Measurements from ENCODE around the gene TIGD1.
"Not testable (repeated sequence)": the region's sequence is repeated elsewhere in the genome, so short reads cannot be mapped to it uniquely, and the experiment has no call there.

TIGD1 gene

GRCh38 chr2:232577841-232578240 lies 27.5 kb upstream of the TIGD1 start:
- Mint-ChIP-seq H3K9me3 (no peaks in the 10 kb centered on the region), H3K36me3 (peaks cover 39% of the 10 kb centered on the region)

GRCh38 chr2:232576995-232577394 lies 26.6 kb upstream of the TIGD1 start:
- no peaks in the 10 kb centered on the region for H3K27me3 Mint-ChIP-seq
- H3K4me3 Mint-ChIP-seq = no peak overlapping the region
- peaks cover 33% of the 10 kb centered on the region for H3K36me3 Mint-ChIP-seq
- H3K4me1 Mint-ChIP-seq = peaks cover 20% of the 10 kb centered on the region
- CTCF ChIA-PET = no interaction called here
- no peak overlapping the region for H3K27ac Mint-ChIP-seq
- no peak for DNase-seq
- H3K9me3 Mint-ChIP-seq = no peaks in the 10 kb centered on the region

More at GRCh38 chr2:232577841-232578240, 27.5 kb upstream of the TIGD1 start:
- DNase-seq = no peak
- peaks cover 20% of the 10 kb centered on the region for H3K4me1 Mint-ChIP-seq
- CTCF ChIA-PET = no interaction called here
- no peaks in the 10 kb centered on the region for H3K27me3 Mint-ChIP-seq
- no peak overlapping the region for H3K4me3 Mint-ChIP-seq
- H3K27ac Mint-ChIP-seq = no peak overlapping the region

GRCh38 chr2:232575404-232575746 lies 25.0 kb upstream of the TIGD1 start:
- Mint-ChIP-seq H3K4me3 (no peak overlapping the region), H3K27ac (no peak overlapping the region), H3K9me3 (no peaks in the 10 kb centered on the region), H3K4me1 (peaks cover 9% of the 10 kb centered on the region), H3K36me3 (peaks cover 29% of the 10 kb centered on the region), H3K27me3 (no peaks in the 10 kb centered on the region)
- CTCF ChIA-PET = no interaction called here
- DNase-seq = no peak

- no peak for DNase-seq
- Mint-ChIP-seq H3K36me3 (peaks cover 27% of the 10 kb centered on the region), H3K27me3 (no peaks in the 10 kb centered on the region), H3K9me3 (no peaks in the 10 kb centered on the region), H3K4me1 (peaks cover 4% of the 10 kb centered on the region), H3K4me3 (no peak overlapping the region), H3K27ac (no peak overlapping the region)
- CTCF ChIA-PET = no interaction called here
Observed at GRCh38 chr2:232574674-232575403, 24.5 kb upstream of the TIGD1 start.

- CTCF ChIA-PET = no interaction called here
- Mint-ChIP-seq H3K4me3 (no peak overlapping the region), H3K4me1 (no peaks in the 10 kb centered on the region), H3K27me3 (no peaks in the 10 kb centered on the region), H3K9me3 (no peaks in the 10 kb centered on the region), H3K36me3 (peaks cover 36% of the 10 kb centered on the region), H3K27ac (peak overlapping the region; percentile 67)
- DNase-seq = no peak
Observed at GRCh38 chr2:232573771-232574435, 23.5 kb upstream of the TIGD1 start.

GRCh38 chr2:232573042-232573441 lies 22.7 kb upstream of the TIGD1 start:
- Mint-ChIP-seq H3K4me1 (no peaks in the 10 kb centered on the region), H3K27me3 (no peaks in the 10 kb centered on the region), H3K27ac (no peak overlapping the region), H3K36me3 (peaks cover 43% of the 10 kb centered on the region), H3K9me3 (no peaks in the 10 kb centered on the region), H3K4me3 (no peak overlapping the region)
- CTCF ChIA-PET = no interaction called here
- no peak for DNase-seq

- H3K9me3 Mint-ChIP-seq = no peaks in the 10 kb centered on the region
- H3K27me3 Mint-ChIP-seq = no peaks in the 10 kb centered on the region
- H3K36me3 Mint-ChIP-seq = peaks cover 55% of the 10 kb centered on the region
- no peak overlapping the region for H3K4me3 Mint-ChIP-seq
- DNase-seq = no peak
- no peak overlapping the region for H3K27ac Mint-ChIP-seq
- CTCF ChIA-PET = no interaction called here
- no peaks in the 10 kb centered on the region for H3K4me1 Mint-ChIP-seq
Observed at GRCh38 chr2:232571026-232571474, 20.7 kb upstream of the TIGD1 start.

GRCh38 chr2:232570481-232570880 lies 20.1 kb upstream of the TIGD1 start:
- CTCF ChIA-PET = interaction anchor here (1.0 kb wide), 1 partner anchor 42 kb away, joined by 3 read pairs; no protein-coding TSS in a partner anchor
- Mint-ChIP-seq H3K36me3 (peaks cover 58% of the 10 kb centered on the region), H3K27ac (peak overlapping the region; percentile 37)
- not testable (repeated sequence) for H3K9me3 Mint-ChIP-seq, DNase-seq, H3K27me3 Mint-ChIP-seq, H3K4me3 Mint-ChIP-seq, H3K4me1 Mint-ChIP-seq

GRCh38 chr2:232569541-232569940 lies 19.2 kb upstream of the TIGD1 start:
- Mint-ChIP-seq H3K27ac (peak overlapping the region; percentile 46), H3K4me1 (no peaks in the 10 kb centered on the region), H3K9me3 (no peaks in the 10 kb centered on the region), H3K27me3 (no peaks in the 10 kb centered on the region), H3K36me3 (peaks cover 60% of the 10 kb centered on the region), H3K4me3 (no peak overlapping the region)
- no peak for DNase-seq
- CTCF ChIA-PET = interaction anchor here (0.7 to 1.1 kb wide), 3 partner anchors 36 to 60 kb away, joined by 3 read pairs; no protein-coding TSS in a partner anchor

- no peaks in the 10 kb centered on the region for H3K27me3 Mint-ChIP-seq
- no peaks in the 10 kb centered on the region for H3K9me3 Mint-ChIP-seq
- DNase-seq = no peak
- CTCF ChIA-PET = no interaction called here
- no peak overlapping the region for H3K4me3 Mint-ChIP-seq
- no peak overlapping the region for H3K27ac Mint-ChIP-seq
- H3K36me3 Mint-ChIP-seq = peaks cover 64% of the 10 kb centered on the region
- H3K4me1 Mint-ChIP-seq = no peaks in the 10 kb centered on the region
Observed at GRCh38 chr2:232568161-232568560, 17.8 kb upstream of the TIGD1 start.

GRCh38 chr2:232567721-232568120 lies 17.4 kb upstream of the TIGD1 start:
- Mint-ChIP-seq H3K27me3 (no peaks in the 10 kb centered on the region), H3K4me1 (no peaks in the 10 kb centered on the region), H3K36me3 (peaks cover 64% of the 10 kb centered on the region), H3K4me3 (no peak overlapping the region), H3K9me3 (no peaks in the 10 kb centered on the region), H3K27ac (peak overlapping the region; percentile 4)
- CTCF ChIA-PET = interaction anchor here (0.9 kb wide), 1 partner anchor 11 kb away, joined by 4 read pairs; no protein-coding TSS in a partner anchor
- DNase-seq = no peak

- no peak overlapping the region for H3K27ac Mint-ChIP-seq
- DNase-seq = no peak
Observed at GRCh38 chr2:232563580-232563979, 13.2 kb upstream of the TIGD1 start.

GRCh38 chr2:232562515-232563151 lies 12.3 kb upstream of the TIGD1 start:
- Mint-ChIP-seq H3K4me1 (no peaks in the 10 kb centered on the region), H3K9me3 (no peaks in the 10 kb centered on the region), H3K27ac (no peak overlapping the region), H3K36me3 (peaks cover 59% of the 10 kb centered on the region), H3K27me3 (no peaks in the 10 kb centered on the region), H3K4me3 (no peak overlapping the region)
- CTCF ChIA-PET = interaction anchor here (1.1 kb wide), 1 partner anchor 9 kb away, joined by 3 read pairs; no protein-coding TSS in a partner anchor
- DNase-seq = no peak

More at GRCh38 chr2:232563580-232563979, 13.2 kb upstream of the TIGD1 start:
- CTCF ChIA-PET = interaction anchor here (1.1 kb wide), 1 partner anchor 10 kb away, joined by 3 read pairs; no protein-coding TSS in a partner anchor
- Mint-ChIP-seq H3K4me3 (no peak overlapping the region), H3K4me1 (no peaks in the 10 kb centered on the region), H3K9me3 (no peaks in the 10 kb centered on the region), H3K27me3 (no peaks in the 10 kb centered on the region), H3K36me3 (peaks cover 63% of the 10 kb centered on the region)

- Mint-ChIP-seq H3K4me3 (no peak overlapping the region), H3K27me3 (no peaks in the 10 kb centered on the region), H3K36me3 (peaks cover 46% of the 10 kb centered on the region), H3K9me3 (no peaks in the 10 kb centered on the region), H3K27ac (no peak overlapping the region), H3K4me1 (peaks cover 41% of the 10 kb centered on the region)
- CTCF ChIA-PET = no interaction called here
- no peak for DNase-seq
Observed at GRCh38 chr2:232556426-232556825, 6.1 kb upstream of the TIGD1 start.
